Embryonic facial prominence (tissue), 1 donor: ENCODE results near the gene ORAI3.

Source experiments
- DNase-seq: peaks from one replicate; pipeline ENCODE4 v3.0.0-alpha.2; 2016; ENCODE audit errors: extremely low spot score

The ORAI3 gene

DNA sequence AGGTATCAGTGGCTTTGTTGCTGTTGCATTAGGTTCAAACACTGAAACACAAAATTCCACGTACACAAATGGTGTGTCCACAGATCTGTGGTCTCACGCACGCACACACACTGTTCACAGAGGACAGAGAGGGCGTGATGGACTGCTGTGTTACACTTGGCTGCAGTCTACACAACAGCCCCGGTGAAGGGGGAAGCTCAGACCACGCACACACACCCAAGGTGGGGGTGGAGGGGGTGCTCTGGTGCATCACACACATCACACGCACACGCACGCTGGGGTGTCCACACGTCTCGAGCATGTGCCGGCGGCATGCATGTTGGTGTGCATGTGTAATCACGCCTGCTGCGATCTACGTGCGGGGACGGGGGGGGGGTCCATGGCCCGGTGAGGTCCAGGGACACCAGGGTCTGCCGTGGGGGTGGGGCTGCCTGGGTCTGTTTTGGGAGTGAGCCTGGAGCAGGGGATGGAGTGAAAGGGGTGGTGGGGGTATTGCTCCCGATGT is 43.5 kb downstream of the ORAI3 start:
- DNase-seq: no peak

DNA sequence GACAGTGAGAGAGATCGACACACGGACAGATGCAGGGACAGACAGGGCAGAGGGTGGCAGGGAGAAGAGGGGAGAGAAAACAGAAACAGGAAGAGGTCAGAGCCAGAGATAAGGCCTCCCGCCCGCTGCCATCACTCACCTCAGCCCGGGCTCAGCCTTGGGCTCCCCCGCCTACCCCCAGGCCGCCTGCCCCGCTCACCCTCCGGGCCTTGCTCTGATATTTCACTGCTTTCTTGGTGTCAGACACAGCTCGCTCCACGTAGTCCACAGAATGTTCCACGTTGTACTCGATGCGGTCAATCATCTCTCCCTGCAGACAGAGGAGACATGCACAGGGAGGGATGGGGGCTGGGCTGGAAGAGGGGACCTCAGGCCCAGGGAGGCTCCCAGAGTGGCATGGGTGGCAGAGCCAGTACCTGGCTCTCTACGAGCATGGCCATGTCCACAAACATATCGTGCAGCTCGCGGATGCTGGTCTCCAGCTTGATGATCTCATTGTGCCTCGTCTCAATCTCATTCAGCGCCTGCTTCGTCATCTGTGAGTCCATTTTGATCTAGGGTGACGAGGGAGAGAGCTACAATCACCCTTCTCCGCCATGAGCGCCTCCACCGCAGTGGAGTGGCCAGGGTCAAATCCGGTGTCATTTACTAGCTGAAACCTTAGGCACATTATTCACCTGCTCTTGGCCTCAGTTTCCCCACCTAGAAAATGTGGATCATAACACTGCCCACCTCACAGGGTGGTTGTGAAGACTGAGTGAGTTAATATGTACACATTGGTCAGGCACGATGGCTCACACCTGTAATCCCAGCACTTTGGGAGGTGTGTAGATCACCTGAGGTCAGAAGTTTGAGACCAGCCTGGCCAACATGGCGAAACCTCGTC is 44.3 kb downstream of the ORAI3 start:
- DNase-seq: no peak

DNA sequence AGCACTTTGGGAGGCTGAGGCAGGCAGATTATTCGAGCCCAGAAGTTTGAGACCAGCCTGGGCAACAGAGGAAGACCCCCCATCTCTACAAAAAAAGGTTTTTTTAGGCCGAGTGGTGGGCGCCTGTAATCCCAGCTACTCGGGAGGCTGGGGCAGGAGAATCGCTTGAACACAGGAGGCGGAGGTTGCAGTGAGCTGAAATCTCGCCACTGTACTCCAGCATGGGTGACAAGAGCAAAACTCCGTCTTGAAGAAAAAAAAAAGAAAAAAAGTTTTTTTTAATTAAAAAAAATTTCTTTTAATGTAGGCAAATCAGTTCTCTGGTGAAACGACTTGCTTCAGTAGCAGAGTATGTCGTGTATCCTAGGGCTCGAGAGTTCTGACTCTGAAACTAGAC is 47.1 kb downstream of the ORAI3 start:
- no peak for DNase-seq

DNA sequence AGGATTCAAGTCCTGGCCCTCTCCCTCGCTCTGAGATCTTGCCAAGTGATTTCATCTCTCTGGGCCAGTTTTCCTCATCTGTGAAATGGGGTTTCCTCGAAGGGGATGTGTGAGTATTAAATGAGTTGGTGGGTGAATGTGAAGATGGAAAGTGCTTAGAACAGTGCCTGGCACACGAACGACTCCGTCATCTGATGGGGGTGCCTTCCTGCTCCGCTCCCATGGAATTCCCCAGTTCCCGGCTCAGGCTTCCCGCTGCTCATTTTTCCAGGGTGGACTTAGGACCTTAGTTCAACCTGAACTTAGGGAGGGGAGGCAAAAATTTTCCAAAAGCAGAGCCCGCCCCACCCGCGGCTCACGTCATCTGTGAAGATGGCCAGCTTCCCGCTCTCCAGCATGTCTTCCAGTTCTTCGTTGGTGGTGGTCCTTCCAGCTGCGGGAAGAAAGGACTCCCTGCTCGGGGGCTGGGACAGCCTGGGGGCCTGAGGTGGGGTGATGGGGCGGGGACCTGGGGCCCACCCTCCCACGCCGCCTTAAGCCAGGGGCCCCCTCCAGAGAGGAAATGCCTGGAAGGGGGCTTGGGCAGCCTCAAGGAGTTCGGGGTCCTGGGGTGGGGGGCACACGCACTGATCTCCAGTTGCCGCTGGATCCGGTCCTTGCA is 47.6 kb downstream of the ORAI3 start:
- DNase-seq: no peak

DNA sequence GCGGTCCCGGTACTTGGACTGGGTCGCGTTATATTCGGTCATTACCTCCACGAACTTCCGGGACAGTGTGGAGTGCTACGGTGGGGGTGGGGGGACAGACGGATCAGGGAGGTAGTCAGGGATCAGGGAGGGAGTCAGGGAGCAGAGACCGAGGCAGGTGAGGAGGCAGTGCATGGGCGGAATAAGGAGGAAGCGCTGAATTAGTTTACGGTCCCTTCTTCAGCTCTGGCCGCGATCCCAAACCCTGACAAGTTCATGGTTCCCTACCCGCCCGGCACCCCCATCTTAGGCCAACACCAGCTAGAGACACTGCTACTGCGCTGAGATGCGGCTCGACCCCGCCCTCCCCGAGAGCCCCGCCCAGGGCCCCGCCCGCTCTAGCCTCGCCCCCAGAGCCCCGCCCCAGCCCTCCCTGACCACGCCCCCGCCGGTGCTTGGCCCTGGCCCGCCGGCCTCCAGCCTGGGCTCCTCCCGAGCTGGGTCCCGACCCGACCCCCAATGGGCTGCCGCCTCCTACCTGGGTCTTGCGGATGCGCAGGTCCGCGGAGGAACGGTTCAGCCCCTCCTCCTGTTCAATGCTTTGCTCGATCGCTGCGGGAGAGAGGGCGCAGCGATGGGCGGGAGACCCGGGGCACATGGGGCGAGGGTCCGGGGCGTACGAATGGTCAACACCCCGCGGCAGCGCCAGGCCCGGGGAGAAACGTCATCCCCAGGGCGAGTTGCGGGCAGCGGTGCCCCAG is 48.3 kb downstream of the ORAI3 start:
- no peak for DNase-seq

DNA sequence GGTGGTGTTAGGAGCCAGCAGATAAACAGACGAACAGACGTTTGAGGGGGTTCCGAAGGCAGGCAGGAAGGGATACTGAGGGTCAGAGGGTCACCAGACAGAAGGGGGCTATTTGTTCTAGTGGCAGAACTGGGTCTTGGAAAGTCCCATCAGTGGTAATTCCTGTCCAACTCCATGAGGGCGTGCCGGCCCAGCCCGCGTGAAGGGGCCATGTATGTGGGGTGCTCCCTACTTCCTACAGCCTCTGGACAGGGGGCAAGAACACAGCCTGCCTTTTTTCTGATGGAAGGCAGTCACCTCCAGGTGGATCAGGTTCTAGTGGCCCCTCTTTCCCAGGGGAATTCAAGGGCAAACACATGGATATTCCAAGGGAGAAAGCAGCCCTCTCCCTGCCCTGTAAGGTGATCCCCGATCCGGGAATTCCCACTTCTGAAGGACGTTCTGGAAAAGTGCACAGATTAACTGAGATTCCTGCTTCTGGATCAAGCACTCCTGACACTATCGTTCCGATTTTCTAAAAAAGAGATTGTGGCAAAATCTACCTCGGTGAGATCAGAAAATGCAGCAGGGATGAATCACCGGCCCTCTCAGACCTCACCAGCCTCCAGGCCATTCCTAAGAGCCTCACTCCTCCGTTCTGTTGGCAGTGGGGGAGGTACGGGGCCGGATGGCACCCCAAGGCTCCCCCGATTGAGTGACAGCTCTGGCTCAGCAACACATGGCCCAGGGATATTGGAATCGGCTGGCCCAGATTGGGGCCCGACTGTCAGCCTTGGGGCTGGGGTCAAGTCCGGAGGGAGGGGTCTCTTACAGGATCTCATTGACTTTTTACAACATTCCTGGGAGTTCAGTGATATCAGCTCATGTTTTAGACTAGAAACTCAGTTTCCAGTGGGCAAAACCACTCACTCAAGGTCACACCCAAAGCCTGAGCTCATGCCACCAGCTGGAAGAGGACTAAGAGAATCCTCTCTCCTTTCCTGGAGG is 49.1 kb downstream of the ORAI3 start:
- no peak for DNase-seq

DNA sequence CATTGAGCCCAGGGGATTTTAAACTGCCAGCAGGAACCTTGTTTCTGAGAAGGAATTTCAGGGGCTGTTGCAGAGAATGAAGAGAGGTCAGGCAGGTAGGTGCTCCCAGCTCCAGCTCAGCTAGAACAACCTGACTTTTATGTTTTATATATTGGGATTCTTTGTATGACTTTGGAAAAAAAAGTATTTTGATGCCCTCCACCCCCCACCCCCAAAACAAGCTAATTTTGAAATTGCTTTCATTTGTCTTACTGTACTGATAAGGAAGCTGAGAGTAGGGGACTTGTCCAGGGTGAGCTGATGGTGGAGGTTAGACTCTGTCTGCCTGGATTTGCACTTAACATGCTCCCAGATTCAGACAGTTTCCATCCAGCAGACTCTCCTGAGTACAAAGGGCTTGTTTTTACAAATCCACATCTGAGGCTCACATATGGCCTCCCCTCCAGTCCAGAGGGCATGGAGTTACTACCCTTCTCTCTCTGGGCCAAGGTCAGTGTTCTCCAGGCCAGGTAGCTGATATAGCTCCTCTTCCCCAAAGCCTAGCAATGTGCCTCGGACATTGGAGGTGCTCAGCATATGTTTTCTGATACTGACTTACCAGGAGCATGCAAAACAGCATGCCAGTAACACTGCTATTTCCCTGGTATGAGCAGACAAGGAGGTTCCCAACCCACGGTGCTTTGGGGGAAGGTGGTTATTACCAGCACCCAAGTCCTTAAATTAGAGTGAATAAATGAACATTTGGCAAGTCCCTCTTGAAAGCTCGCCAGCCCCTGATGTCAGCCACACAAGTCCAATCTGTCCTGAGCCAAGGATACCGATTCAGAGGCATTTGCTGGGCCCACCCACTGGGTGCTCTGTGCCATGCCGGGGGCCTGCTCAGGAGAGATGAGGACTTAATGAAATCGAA is 50.2 kb downstream of the ORAI3 start:
- no peak for DNase-seq

DNA sequence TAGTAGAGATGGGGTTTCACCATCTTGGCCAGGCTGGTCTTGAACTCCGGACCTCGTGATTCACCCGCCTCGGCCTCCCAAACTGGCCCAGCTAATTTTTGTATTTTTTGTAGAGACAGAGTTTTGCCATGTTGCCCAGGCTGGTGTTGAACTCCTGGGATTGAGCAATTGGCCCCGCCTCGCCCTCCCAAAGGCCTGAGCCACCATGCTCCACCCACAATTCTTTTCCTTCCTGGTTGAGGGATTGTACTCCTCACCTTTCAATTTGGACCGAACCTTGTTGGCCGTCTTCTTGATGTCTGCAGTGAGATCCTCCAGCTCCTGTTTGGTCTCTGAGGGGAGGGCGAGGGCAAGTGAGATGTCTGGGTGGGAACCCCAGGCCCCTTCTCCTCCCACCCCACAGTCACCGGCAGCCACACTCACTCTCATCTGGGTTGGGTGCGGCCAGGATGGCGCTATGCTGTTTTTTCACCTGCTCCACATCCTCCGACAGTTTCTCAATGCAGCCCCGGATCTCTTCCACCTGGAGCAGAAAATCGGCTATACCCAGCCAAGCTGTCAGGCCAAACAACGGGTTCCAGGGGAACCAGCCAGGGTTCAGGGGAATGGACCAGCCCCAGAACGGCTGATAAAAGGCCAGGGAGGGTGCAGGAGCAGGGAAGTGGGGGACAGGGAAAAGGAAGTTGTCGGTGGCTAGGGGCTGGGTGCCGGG is 52.0 kb downstream of the ORAI3 start:
- no peak for DNase-seq

DNA sequence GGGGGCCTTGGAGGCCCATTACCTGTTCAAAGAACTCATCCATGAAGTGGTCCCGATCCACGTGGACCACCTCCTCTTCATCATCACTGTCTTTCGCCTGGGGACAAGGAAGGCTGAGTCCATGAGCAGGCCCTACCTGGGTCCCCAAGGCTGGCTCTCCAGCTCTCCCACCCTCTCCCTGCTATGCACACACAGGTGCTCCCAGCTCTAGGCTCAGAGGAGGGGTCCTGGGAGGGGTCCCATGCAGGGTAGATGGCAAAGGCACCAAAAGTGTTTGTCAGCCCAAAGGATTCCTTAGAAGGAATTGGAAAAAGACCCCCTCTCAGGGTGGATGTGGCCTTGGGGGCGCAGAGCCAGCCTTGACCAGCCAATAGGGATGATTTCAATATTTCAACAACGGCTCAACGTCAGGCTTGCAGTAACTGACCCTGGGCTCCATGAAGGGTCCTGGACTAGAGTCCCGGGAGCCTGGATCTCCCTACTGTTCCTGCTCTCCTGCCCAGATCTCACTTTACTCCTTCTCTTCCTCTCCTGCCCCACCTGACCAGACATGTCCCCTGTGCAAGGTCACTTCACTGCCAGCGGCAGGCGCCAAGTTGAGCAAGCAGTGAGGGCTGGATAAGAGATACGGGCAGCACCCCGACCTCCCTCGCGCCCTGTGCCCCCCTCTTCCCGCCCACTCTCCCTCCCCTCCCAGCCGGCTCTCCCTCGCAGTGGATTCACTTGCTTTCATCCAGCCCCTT is 52.8 kb downstream of the ORAI3 start:
- no peak for DNase-seq

DNA sequence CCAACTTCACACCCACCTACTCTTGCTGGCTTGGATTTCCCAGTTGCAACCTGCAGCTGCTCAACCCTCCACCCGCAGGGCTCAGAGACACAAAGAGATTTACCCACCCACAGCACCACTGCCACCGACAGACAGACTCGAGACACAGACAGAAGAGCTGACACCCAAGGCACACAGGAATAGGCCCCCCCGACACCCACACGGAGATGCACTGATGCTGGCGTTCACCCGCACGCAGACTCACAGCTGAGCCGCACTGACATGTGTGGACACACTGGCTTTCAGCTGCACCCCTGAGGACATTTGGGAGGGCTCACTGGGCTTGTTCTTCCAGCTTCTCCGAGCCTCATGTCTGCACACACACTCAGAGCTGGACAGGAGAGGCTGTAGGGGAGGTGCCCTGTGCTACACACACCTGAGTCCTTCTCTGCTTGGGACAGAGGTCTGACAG is 53.4 kb downstream of the ORAI3 start:
- DNase-seq: no peak

DNA sequence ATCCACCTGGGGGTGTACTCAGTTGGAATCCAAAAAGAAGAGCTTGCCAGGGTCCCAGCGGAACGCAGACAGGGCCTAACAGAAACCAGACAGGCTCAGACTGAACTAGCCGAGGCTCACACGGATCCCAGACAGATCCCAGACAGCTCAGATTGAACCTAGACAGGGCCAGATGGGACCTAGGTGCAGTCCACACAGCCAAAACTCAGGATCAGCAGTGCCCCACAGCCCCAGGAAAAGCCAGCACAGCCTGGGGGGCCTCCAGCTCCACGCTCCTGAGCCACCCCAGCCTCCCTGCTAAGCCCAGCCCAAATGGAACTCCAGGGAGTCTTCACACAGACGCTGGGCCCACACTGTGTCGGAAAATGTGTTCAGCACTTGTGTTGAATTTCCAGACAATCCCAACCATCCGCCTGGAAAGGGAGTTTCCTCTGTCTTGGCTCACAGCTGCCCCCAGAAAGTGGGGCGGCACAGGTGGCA is 54.0 kb downstream of the ORAI3 start:
- peak; percentile 16 for DNase-seq

DNA sequence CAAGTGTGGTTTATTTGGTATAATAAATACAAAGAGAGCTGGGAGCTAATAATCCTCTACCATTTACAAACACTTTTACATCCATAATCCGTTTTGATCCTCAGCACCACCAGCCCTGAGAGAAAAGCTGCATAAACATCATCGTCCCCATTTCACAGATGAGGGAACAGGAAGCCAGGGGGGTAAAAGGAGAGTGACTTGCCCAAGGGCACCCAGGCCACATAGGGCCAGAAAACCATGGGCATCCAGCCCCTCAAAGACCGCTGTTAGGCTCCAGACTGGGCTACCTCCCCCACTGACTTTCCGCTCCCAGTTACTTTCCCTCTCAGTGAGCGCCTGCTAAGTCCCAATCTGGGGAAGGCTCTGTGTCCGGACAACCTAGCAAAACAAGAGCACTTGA is 54.9 kb downstream of the ORAI3 start:
- DNase-seq: no peak
